ENCODE data around the gene MAGOH. TPM values are rescaled to one million over a fixed set of nuclear protein-coding genes. Genes with fewer than 3 reads are reported as not detected.

The MAGOH gene
- total and polyA plus RNA-seq, 9 of the 15 experiments (the other 6 are each of a cell fraction or from before 2014, with no cell fraction given): 102 to 342 (median 135) TPM

- ATAC-seq (no peak), DNase-seq (ENCODE audit: extremely low read depth in 1 of 4, low spot score in 3 of 4) (no peak), FAIRE-seq (no peak)
- 90% methylated on average over 7 of the region's 7 CpGs for WGBS (ENCODE audit: insufficient coverage, low coverage, missing lambda C conversion rate)
- Histone ChIP-seq H3K27ac (ENCODE audit: extremely low read depth, low read depth, low read length) (no peak overlapping the region), H3K4me1 (replicated peaks in 1 of 2; ENCODE audit: control insufficient read depth in 2 of 2, insufficient read depth in 2 of 2, low read length in 2 of 2) (peaks cover 8% of the 10 kb centered on the region in 2 experiments; a peak in 3 of 5 replicates), H3K27me3 (ENCODE audit: control insufficient read depth in 2 of 2, insufficient read depth in 2 of 2, low read length in 2 of 2) (no peaks in the 10 kb centered on the region), H3K79me2 (ENCODE audit: control insufficient read depth, insufficient read depth, low read length) (peaks cover 17% of the 10 kb centered on the region), H3K4me3 (no peak overlapping the region), H3K36me3 (ENCODE audit: control insufficient read depth, insufficient read depth, low read length) (peaks cover 49% of the 10 kb centered on the region), H3K9me1 (ENCODE audit: control insufficient read depth, insufficient read depth, low read length) (no peaks in the 10 kb centered on the region), H3K9me3 (replicated peaks; ENCODE audit: control insufficient read depth, insufficient read depth, low read depth, low read length) (no peaks in the 10 kb centered on the region), H4K20me1 (replicated peaks; ENCODE audit: control insufficient read depth, insufficient read depth, low read length) (no peaks in the 10 kb centered on the region), H3K9ac (ENCODE audit: insufficient read depth in 1 of 2, low read depth in 2 of 2, low read length in 2 of 2) (no peak overlapping the region), H2AFZ (ENCODE audit: low read depth, low read length) (no peak overlapping the region), H3K4me2 (ENCODE audit: insufficient read depth, low read length) (no peak overlapping the region)
- in situ Hi-C loops (cut with MboI) (no loop called here), intact Hi-C loops (cut with micrococcal nuclease) (no loop called here)
- ChIA-PET POLR2A (no interaction called here), CTCF (ENCODE audit: low intra/inter-chr PET ratio) (no interaction called here)
- BruUV-seq (replicated peaks): no TSS peak
- TF ChIP-seq GATAD2B (IDR thresholded peaks at IDR 0.05; ENCODE audit: borderline replicate concordance): no peak
- TF ChIP-seq ZNF146 (CRISPR knock-in tag; IDR thresholded peaks at IDR 0.05; ENCODE audit: unreplicated experiment): no peak
- no peak for TF ChIP-seq E2F3 (CRISPR knock-in tag; IDR thresholded peaks at IDR 0.05)
- TF ChIP-seq E2F6 (IDR thresholded peaks at IDR 0.05; ENCODE audit: borderline replicate concordance in 1 of 2, extremely low read depth in 1 of 2, insufficient read depth in 1 of 2, insufficient read length in 1 of 2, low read depth in 1 of 2, low read length in 1 of 2, poor library complexity in 1 of 2, severe bottlenecking in 1 of 2): no peak
- TF ChIP-seq MCM2 (IDR thresholded peaks at IDR 0.05; ENCODE audit: low read depth): no peak
- TF ChIP-seq FOXA3 (CRISPR knock-in tag; conservative IDR thresholded peaks at IDR 0.05 in 1 of 2, IDR thresholded peaks at IDR 0.05 in 1 of 2): no peak
- TF ChIP-seq RBM25 (IDR thresholded peaks at IDR 0.05; ENCODE audit: low read depth, low read length, severe bottlenecking): no peak
- no peak for TF ChIP-seq MTA1 (IDR thresholded peaks at IDR 0.05; ENCODE audit: borderline replicate concordance)
- no peak for TF ChIP-seq MED1 (CRISPR knock-in tag; IDR thresholded peaks at IDR 0.05; ENCODE audit: borderline replicate concordance)
- no peak for TF ChIP-seq TEAD2 (tag; IDR thresholded peaks at IDR 0.05)
- no peak for TF ChIP-seq ZNF217 (CRISPR knock-in tag; IDR thresholded peaks at IDR 0.05)
- no peak for TF ChIP-seq DEAF1 (CRISPR knock-in tag; IDR thresholded peaks at IDR 0.05)
- TF ChIP-seq SP2 (IDR thresholded peaks at IDR 0.05; ENCODE audit: extremely low read depth, low read depth, low read length, poor library complexity, severe bottlenecking): no peak
- TF ChIP-seq, protein P1, sequence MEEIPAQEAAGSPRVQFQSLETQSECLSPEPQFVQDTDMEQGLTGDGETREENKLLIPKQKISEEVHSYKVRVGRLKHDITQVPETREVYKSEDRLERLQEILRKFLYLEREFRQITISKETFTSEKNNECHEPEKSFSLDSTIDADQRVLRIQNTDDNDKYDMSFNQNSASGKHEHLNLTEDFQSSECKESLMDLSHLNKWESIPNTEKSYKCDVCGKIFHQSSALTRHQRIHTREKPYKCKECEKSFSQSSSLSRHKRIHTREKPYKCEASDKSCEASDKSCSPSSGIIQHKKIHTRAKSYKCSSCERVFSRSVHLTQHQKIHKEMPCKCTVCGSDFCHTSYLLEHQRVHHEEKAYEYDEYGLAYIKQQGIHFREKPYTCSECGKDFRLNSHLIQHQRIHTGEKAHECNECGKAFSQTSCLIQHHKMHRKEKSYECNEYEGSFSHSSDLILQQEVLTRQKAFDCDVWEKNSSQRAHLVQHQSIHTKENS (CRISPR knock-in tag; IDR thresholded peaks at IDR 0.05): no peak
These were observed 20.1 kb downstream of the MAGOH start for GRCh38 chr1:53218201-53218600.

Data from K562 (cell line).